Activated CD4-positive, alpha-beta T cell treated with anti-CD3 and anti-CD28 coated beads, Interleukin-2, amount 10 ng/mL, durations not matched to agents 24 days and 14 days (primary cell): ENCODE results near the gene CLCA1. TPM values are rescaled to one million over a fixed set of nuclear protein-coding genes. Genes with fewer than 3 reads are reported as not detected.
"Not testable (repeated sequence)": the region's sequence is repeated elsewhere in the genome, so short reads cannot be mapped to it uniquely, and the experiment has no call there.

Experiments
- DNase-seq: peaks from one replicate; pipeline ENCODE4 v3.0.0; 2022
- H3K27ac Mint-ChIP-seq: one replicate; pipeline ENCODE4 v1.8.0; 2022; ENCODE audit warnings: mild to moderate bottlenecking, mixed read lengths
- H3K27me3 Mint-ChIP-seq: one replicate; pipeline ENCODE4 v1.8.0; 2022; ENCODE audit warnings: mixed read lengths
- H3K36me3 Mint-ChIP-seq: one replicate; pipeline ENCODE4 v1.8.0; 2022; ENCODE audit warnings: low read depth, mild to moderate bottlenecking, mixed read lengths
- H3K4me1 Mint-ChIP-seq: one replicate; pipeline ENCODE4 v1.8.0; 2021; ENCODE audit warnings: mixed read lengths
- H3K4me3 Mint-ChIP-seq: one replicate; pipeline ENCODE4 v1.8.0; 2022; ENCODE audit warnings: mild to moderate bottlenecking, moderate library complexity, mixed read lengths
- H3K9me3 Mint-ChIP-seq: one replicate; pipeline ENCODE4 v1.8.0; 2021; ENCODE audit warnings: mixed read lengths
- intact Hi-C: fragments of 100-400 bp; cut with micrococcal nuclease; formaldehyde crosslinking; loops from one replicate; pipeline ENCODE4 v1.15.1; 2023
- total RNA-seq: library from RNA; stranded (reverse); gene quantifications from 2 replicates; pipeline ENCODE4 v1.2.3, GENCODE V29; 2022

The CLCA1 gene
- total RNA-seq, 1 donor from 2014 or later: not detected

GRCh38 chr1:86477256-86477655, 8.5 kb downstream of the CLCA1 start:
- intact Hi-C loops: no loop called here
- peaks cover 8% of the 10 kb centered on the region for H3K27me3 Mint-ChIP-seq
- no peaks in the 10 kb centered on the region for H3K36me3 Mint-ChIP-seq
- H3K4me3 Mint-ChIP-seq: no peak overlapping the region
- H3K27ac Mint-ChIP-seq: no peak overlapping the region
- H3K4me1 Mint-ChIP-seq: no peaks in the 10 kb centered on the region
- no peak for DNase-seq
- H3K9me3 Mint-ChIP-seq: no peaks in the 10 kb centered on the region

GRCh38 chr1:86477682-86478081, 9.0 kb downstream of the CLCA1 start:
- H3K36me3 Mint-ChIP-seq: no peaks in the 10 kb centered on the region
- no peaks in the 10 kb centered on the region for H3K9me3 Mint-ChIP-seq
- no peak overlapping the region for H3K27ac Mint-ChIP-seq
- no peak overlapping the region for H3K4me3 Mint-ChIP-seq
- no peaks in the 10 kb centered on the region for H3K4me1 Mint-ChIP-seq
- DNase-seq: no peak
- peaks cover 7% of the 10 kb centered on the region for H3K27me3 Mint-ChIP-seq
- intact Hi-C loops: no loop called here

GRCh38 chr1:86478416-86479156, 9.9 kb downstream of the CLCA1 start:
- Mint-ChIP-seq H3K36me3 (no peaks in the 10 kb centered on the region), H3K4me1 (no peaks in the 10 kb centered on the region), H3K27ac (no peak overlapping the region), H3K9me3 (no peaks in the 10 kb centered on the region), H3K27me3 (peaks cover 7% of the 10 kb centered on the region), H3K4me3 (no peak overlapping the region)
- no peak for DNase-seq
- intact Hi-C loops: no loop called here

- Mint-ChIP-seq H3K9me3 (no peaks in the 10 kb centered on the region), H3K36me3 (no peaks in the 10 kb centered on the region), H3K27ac (no peak overlapping the region), H3K27me3 (peaks cover 16% of the 10 kb centered on the region), H3K4me3 (no peak overlapping the region), H3K4me1 (no peaks in the 10 kb centered on the region)
- intact Hi-C loops: no loop called here
- no peak for DNase-seq
These were observed 13.2 kb downstream of the CLCA1 start for GRCh38 chr1:86481966-86482365.

GRCh38 chr1:86487131-86487810, 18.5 kb downstream of the CLCA1 start:
- Mint-ChIP-seq H3K4me3 (no peak overlapping the region), H3K9me3 (no peaks in the 10 kb centered on the region), H3K27me3 (peaks cover 13% of the 10 kb centered on the region), H3K36me3 (no peaks in the 10 kb centered on the region), H3K27ac (no peak overlapping the region), H3K4me1 (no peaks in the 10 kb centered on the region)
- DNase-seq: no peak
- intact Hi-C loops: no loop called here

- H3K27me3 Mint-ChIP-seq: peaks cover 17% of the 10 kb centered on the region
- no peaks in the 10 kb centered on the region for H3K36me3 Mint-ChIP-seq
- H3K4me3 Mint-ChIP-seq: no peak overlapping the region
- no peak overlapping the region for H3K27ac Mint-ChIP-seq
- intact Hi-C loops: no loop called here
- no peak for DNase-seq
- no peaks in the 10 kb centered on the region for H3K9me3 Mint-ChIP-seq
- no peaks in the 10 kb centered on the region for H3K4me1 Mint-ChIP-seq
These were observed 19.0 kb downstream of the CLCA1 start for GRCh38 chr1:86487811-86488141.

- DNase-seq: no peak
- Mint-ChIP-seq H3K36me3 (no peaks in the 10 kb centered on the region), H3K4me3 (no peak overlapping the region), H3K27ac (no peak overlapping the region), H3K27me3 (peaks cover 16% of the 10 kb centered on the region), H3K9me3 (no peaks in the 10 kb centered on the region), H3K4me1 (no peaks in the 10 kb centered on the region)
- intact Hi-C loops: no loop called here
These were observed 20.6 kb downstream of the CLCA1 start for GRCh38 chr1:86489242-86489878.

- intact Hi-C loops: no loop called here
- no peaks in the 10 kb centered on the region for H3K4me1 Mint-ChIP-seq
- H3K27me3 Mint-ChIP-seq: peaks cover 21% of the 10 kb centered on the region
- H3K36me3 Mint-ChIP-seq: no peaks in the 10 kb centered on the region
- H3K4me3 Mint-ChIP-seq: no peak overlapping the region
- no peak overlapping the region for H3K27ac Mint-ChIP-seq
- H3K9me3 Mint-ChIP-seq: no peaks in the 10 kb centered on the region
- DNase-seq: no peak
These were observed 22.6 kb downstream of the CLCA1 start for GRCh38 chr1:86491171-86491950.

- H3K9me3 Mint-ChIP-seq: no peaks in the 10 kb centered on the region
- H3K4me1 Mint-ChIP-seq: peaks cover 10% of the 10 kb centered on the region
- no peaks in the 10 kb centered on the region for H3K36me3 Mint-ChIP-seq
- H3K4me3 Mint-ChIP-seq: no peak overlapping the region
- intact Hi-C loops: no loop called here
- H3K27me3 Mint-ChIP-seq: peaks cover 24% of the 10 kb centered on the region
- no peak overlapping the region for H3K27ac Mint-ChIP-seq
- no peak for DNase-seq
These were observed 29.6 kb downstream of the CLCA1 start for GRCh38 chr1:86498281-86498680.

- intact Hi-C loops: loop anchor here (5.0 to 10.0 kb wide), 3 partner anchors 103 to 242 kb away; partner anchors contain the start of genes ODF2L and SH3GLB1
- Mint-ChIP-seq H3K36me3 (no peaks in the 10 kb centered on the region), H3K9me3 (no peaks in the 10 kb centered on the region)
These were observed 31.4 kb downstream of the CLCA1 start for GRCh38 chr1:86499987-86500593.

GRCh38 chr1:86500714-86501113, 32.0 kb downstream of the CLCA1 start:
- Mint-ChIP-seq H3K4me3 (no peak overlapping the region), H3K4me1 (peaks cover 12% of the 10 kb centered on the region), H3K36me3 (no peaks in the 10 kb centered on the region), H3K27me3 (peaks cover 31% of the 10 kb centered on the region), H3K27ac (no peak overlapping the region), H3K9me3 (no peaks in the 10 kb centered on the region)
- no peak for DNase-seq
- intact Hi-C loops: loop anchor here (5.0 to 10.0 kb wide), 3 partner anchors 103 to 242 kb away; partner anchors contain the start of genes ODF2L and SH3GLB1

More at GRCh38 chr1:86499987-86500593, 31.4 kb downstream of the CLCA1 start:
- DNase-seq: no peak
- no peak overlapping the region for H3K27ac Mint-ChIP-seq
- no peak overlapping the region for H3K4me3 Mint-ChIP-seq
- peaks cover 12% of the 10 kb centered on the region for H3K4me1 Mint-ChIP-seq
- H3K27me3 Mint-ChIP-seq: peaks cover 28% of the 10 kb centered on the region

- not testable (repeated sequence) for H3K9me3 Mint-ChIP-seq, H3K27ac Mint-ChIP-seq, H3K36me3 Mint-ChIP-seq
- Mint-ChIP-seq H3K4me3 (peak overlapping the region; percentile 87), H3K4me1 (peaks cover 12% of the 10 kb centered on the region), H3K27me3 (peaks cover 30% of the 10 kb centered on the region)
- intact Hi-C loops: loop anchor here (1.0 to 10.0 kb wide), 5 partner anchors 83 to 240 kb away; partner anchors contain the start of genes ODF2L and SH3GLB1
- peak; percentile 81 for DNase-seq
These were observed 33.5 kb downstream of the CLCA1 start for GRCh38 chr1:86502125-86502646.
